Lung (tissue), 16 donors: ENCODE measurements around the gene PLPP7. TPM values are rescaled to one million over a fixed set of nuclear protein-coding genes. Genes with fewer than 3 reads are reported as not detected.
"Not testable (repeated sequence)": the region's sequence is repeated elsewhere in the genome, so short reads cannot be mapped to it uniquely, and the experiment has no call there.

Experiments
- ATAC-seq: fragments of 200-7000 bp; cut with Tn5 transposase; one replicate; pipeline ENCODE4 v1.9.1; 2020; ENCODE audit warnings: moderate number of reproducible peaks; ENCODE audit not compliant: insufficient read depth, low FRiP score
- DNase-seq, 3 donors: peaks; one replicate each; pipeline ENCODE4 v3.0.0-alpha.2; 2013 to 2017
- H3K27ac ChIP-seq, 2 donors: one replicate each; pipeline ENCODE4 v1.5.1; 2013; ENCODE audit warnings: mild to moderate bottlenecking in 2 of 2, moderate library complexity in 2 of 2, control low read depth in 1 of 2, inconsistent platforms in 1 of 2, low read depth in 1 of 2, low read length in 1 of 2
- H3K27me3 ChIP-seq, 3 donors: one replicate each; pipeline ENCODE4 v1.5.1; 2013; ENCODE audit warnings: low read length in 2 of 3; ENCODE audit not compliant: control insufficient read depth in 3 of 3, insufficient read depth in 3 of 3
- H3K36me3 ChIP-seq, 4 donors: one replicate each; pipeline ENCODE4 v1.5.1; 2013; ENCODE audit warnings: low read length in 4 of 4, mild to moderate bottlenecking in 1 of 4, moderate library complexity in 1 of 4; ENCODE audit not compliant: control insufficient read depth in 4 of 4, insufficient read depth in 4 of 4
- H3K4me1 ChIP-seq, 5 donors: one replicate each; pipeline ENCODE4 v1.5.1; 2013; ENCODE audit warnings: low read length in 5 of 5, mild to moderate bottlenecking in 2 of 5, moderate library complexity in 1 of 5; ENCODE audit not compliant: control insufficient read depth in 5 of 5, insufficient read depth in 5 of 5
- H3K4me3 ChIP-seq: one replicate; pipeline ENCODE4 v1.5.1; 2013; ENCODE audit warnings: mild to moderate bottlenecking, control low read depth, moderate library complexity
- H3K9ac ChIP-seq, 2 donors: one replicate each; pipeline ENCODE4 v1.5.1; 2013; ENCODE audit warnings: low read length in 2 of 2, control low read depth in 1 of 2; ENCODE audit not compliant: insufficient read depth in 1 of 2
- H3K9me3 ChIP-seq, 4 donors: one replicate each; pipeline ENCODE4 v1.5.1; 2013; ENCODE audit warnings: low read length in 3 of 4, mild to moderate bottlenecking in 1 of 4, moderate library complexity in 1 of 4; ENCODE audit not compliant: control insufficient read depth in 4 of 4, insufficient read depth in 3 of 4
- CTCF ChIP-seq: IDR thresholded peaks from 2 replicates; pipeline ENCODE4 v1.5.1; 2012; ENCODE audit warnings: mild to moderate bottlenecking; ENCODE audit errors: control extremely low read depth, extremely low read depth
- WGBS, 2 donors: extraction: QIAGEN DNeasy Blood & Tissue Kit; methylation state at CpG; one replicate each; pipeline ENCODE4 v1.1.7; 2013; 5-methylcytosine and 5-hydroxymethylcytosine counted together
- long read RNA-seq, 5 donors: transcript quantifications; one replicate each; lab custom pipeline, GENCODE V29; 2026
- polyA plus RNA-seq, 2 donors: library from polyadenylated mRNA; stranded (reverse); fragments of 200-250 nt; gene quantifications; one replicate each; pipeline ENCODE4 v1.2.1, GENCODE V29; 2013
- total RNA-seq, 2 donors: library from RNA; depleted of rRNA in 1 of 2; stranded (reverse); fragments of >200 nt in 1 of 2; gene quantifications; one replicate each; pipeline ENCODE4 v1.2.1, GENCODE V29; 2014 to 2021
- donor health status: control.
- donor health status: control.
- donor health status: Bipolar disorder and iron deficiency.
- donor health status: healthy.
- donor health status: DM: yes; HTN: yes; CAD: no.

PLPP7 gene
- 1 to 10 TPM; 1.2 to 1.8 TPM for total RNA-seq
- under 1 TPM; 0.79 to 0.90 TPM for polyA plus RNA-seq
- long read RNA-seq, donor 1, partial matches to known transcripts = 0 of 1 reads
- long read RNA-seq, donor 1, other reads (novel, unspliced or antisense) = 0 of 1 reads
- long read RNA-seq, donor 2 = 0 reads
- long read RNA-seq, donor 3 = 0 reads
- long read RNA-seq, donor 4, partial matches to known transcripts = 0 of 1 reads
- long read RNA-seq, donor 4, other reads (novel, unspliced or antisense) = 0 of 1 reads
- long read RNA-seq, donor 5, partial matches to known transcripts = 0 of 2 reads
- long read RNA-seq, donor 5, other reads (novel, unspliced or antisense) = 0 of 2 reads

- Histone ChIP-seq H3K9me3 (no peaks in the 10 kb centered on the region), H3K9ac (no peak within 1 kb of the TSS), H3K36me3 (no peaks in the 10 kb centered on the region), H3K4me1 (peaks cover 0 to 4% (median 0%) of the 10 kb centered on the region in 5 donors), H3K4me3 (peak within 1 kb of the TSS; percentile 12), H3K27ac (peak within 1 kb of the TSS; percentile 5 to 95), H3K27me3 (peaks cover 0 to 2% (median 0%) of the 10 kb centered on the region in 3 donors)
- TF ChIP-seq CTCF = no peak
- no peak for DNase-seq
- peak; percentile 70 for ATAC-seq
- 59 to 66% methylated on average over 28 of the region's 28 CpGs for WGBS, 2 donors
Observed at GRCh38 chr9:131289301-131290035, at the start of gene PLPP7. TSS of gene PLPP7 (plus strand) at chr9:131289723. CDS start at chr9:131289998, 275 bp downstream.

- no peak for ATAC-seq
- H3K36me3 ChIP-seq = no peaks in the 10 kb centered on the region
Observed at GRCh38 chr9:131240047-131240921, 49.2 kb upstream of the PLPP7 start.

DNA sequence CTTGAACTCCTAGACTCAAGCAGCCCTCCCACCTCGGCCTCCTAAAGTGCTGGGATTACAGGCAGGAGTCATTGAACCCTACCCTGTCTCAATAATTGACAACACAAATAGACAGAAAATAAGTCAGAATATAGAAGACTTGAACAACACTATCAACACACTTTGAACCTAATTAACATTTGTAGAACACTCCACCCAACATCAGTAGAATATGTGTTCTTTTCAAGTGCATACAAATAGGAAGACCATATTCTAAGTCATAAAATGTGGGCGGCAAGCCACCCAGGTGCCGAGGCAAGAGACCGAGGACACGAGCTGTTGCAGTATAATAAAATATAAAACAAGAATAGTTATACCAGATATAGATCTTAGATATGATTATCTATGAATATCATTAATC lies 45.2 kb upstream of the PLPP7 start:
- H3K4me3 ChIP-seq, ATAC-seq, H3K9ac ChIP-seq, DNase-seq, H3K4me1 ChIP-seq, H3K27ac ChIP-seq, H3K36me3 ChIP-seq, H3K9me3 ChIP-seq, H3K27me3 ChIP-seq: not testable (repeated sequence)
- 94 to 96% methylated on average over 5 of the region's 5 CpGs for WGBS, 2 donors

More at GRCh38 chr9:131240047-131240921, 49.2 kb upstream of the PLPP7 start:
- 65 to 72% methylated on average over 22 of the region's 22 CpGs for WGBS, 2 donors
- no peak for DNase-seq
- Histone ChIP-seq H3K9me3 (peaks cover 0 to 3% (median 0%) of the 10 kb centered on the region in 4 donors), H3K4me1 (peaks cover 0 to 23% (median 10%) of the 10 kb centered on the region in 5 donors), H3K27ac (no peak overlapping the region), H3K27me3 (no peaks in the 10 kb centered on the region), H3K4me3 (no peak overlapping the region), H3K9ac (no peak overlapping the region)
- TF ChIP-seq CTCF = no peak
